GM12878 (cell line): ENCODE measurements around the gene PREX1. TPM values are rescaled to one million over a fixed set of nuclear protein-coding genes. Genes with fewer than 3 reads are reported as not detected.

Source experiments
- ATAC-seq: fragments of 200-7000 bp; cut with Tn5 transposase; 3 replicates; pipeline ENCODE4 v1.9.1; 2020; ENCODE audit warnings: mild to moderate bottlenecking, moderate library complexity
- BruUV-seq: library from RNA; stranded (reverse); fragments of 400-500 nt; replicated peaks from 2 replicates; lab custom pipeline; 2021; lab: Mats Ljungman, UMichigan
- CTCF ChIA-PET: fragments of 300-600 bp; sonication (Branson Sonifier 250); formaldehyde crosslinking; extraction: SDS; loops from one replicate; lab custom pipeline; 2021; ENCODE audit warnings: inconsistent platforms; lab: Yijun Ruan, JAX
- POLR2A ChIA-PET: fragments of 350-600 bp; formaldehyde crosslinking; extraction: SDS; loops from one replicate; lab custom pipeline; 2021; ENCODE audit warnings: inconsistent platforms; lab: Charles Lee
- RAD21 ChIA-PET: fragments of 300-600 bp; sonication (Branson Sonifier 250); formaldehyde crosslinking; loops from one replicate; lab custom pipeline; 2023; ENCODE audit warnings: antibody characterized with exemption; ENCODE audit not compliant: unreplicated experiment; lab: Charles Lee
- SMC1A ChIA-PET: fragments of 300-600 bp; sonication (Branson Sonifier 250); formaldehyde crosslinking; loops from one replicate; lab custom pipeline; 2023; ENCODE audit not compliant: unreplicated experiment, uncharacterized antibody; lab: Charles Lee
- DNase-seq: peaks from one replicate; pipeline ENCODE4 v3.0.0-alpha.2; 2011; ENCODE audit warnings: low read depth, low spot score
- FAIRE-seq: peaks from 3 replicates; lab custom pipeline; 2011; peaks lifted over from hg19 to GRCh38; lab: Jason Lieb, UNC
- H2AFZ ChIP-seq: 2 replicates; pipeline ENCODE4 v1.6.0; 2011; ENCODE audit warnings: low read depth, low read length, control low read depth; ENCODE audit not compliant: control insufficient read depth
- H3K27ac ChIP-seq: 2 replicates; pipeline ENCODE4 v1.5.1; 2011; ENCODE audit warnings: control low read depth; ENCODE audit not compliant: control insufficient read depth, insufficient read depth
- H3K27me3 ChIP-seq, 2 experiments: replicated peaks in 1 of 2; 2 replicates each; pipeline versions ENCODE4 v1.6.0 to v1.6.1; 2011; ENCODE audit warnings: low read length in 1 of 2; ENCODE audit not compliant: control insufficient read depth in 2 of 2, insufficient read depth in 2 of 2
- H3K36me3 ChIP-seq, 2 experiments: 2 replicates each; pipeline ENCODE4 v1.5.1; 2011; ENCODE audit warnings: low read length in 1 of 2; ENCODE audit not compliant: control insufficient read depth in 2 of 2, insufficient read depth in 2 of 2
- H3K4me1 ChIP-seq: 2 replicates; pipeline ENCODE4 v1.6.1; 2011; ENCODE audit warnings: mild to moderate bottlenecking, low read length, moderate library complexity, mixed read lengths; ENCODE audit not compliant: control insufficient read depth, insufficient read depth
- H3K4me2 ChIP-seq: 2 replicates; pipeline ENCODE4 v1.6.0; 2011; ENCODE audit warnings: control low read depth; ENCODE audit not compliant: control insufficient read depth, insufficient read depth
- H3K4me3 ChIP-seq: fragments of 200-600 bp; sonication (generic); 2 replicates; pipeline ENCODE4 v1.5.1; 2016
- H3K79me2 ChIP-seq: 2 replicates; pipeline ENCODE4 v1.6.0; 2011; ENCODE audit warnings: low read length; ENCODE audit not compliant: control insufficient read depth, insufficient read depth
- H3K9ac ChIP-seq: 2 replicates; pipeline ENCODE4 v1.8.0; 2011; ENCODE audit warnings: low read length, control low read depth, mixed read lengths; ENCODE audit not compliant: control insufficient read depth, insufficient read depth
- H3K9me3 ChIP-seq: replicated peaks from 3 replicates; pipeline ENCODE4 v1.5.1; 2011; ENCODE audit warnings: mild to moderate bottlenecking, low read length; ENCODE audit not compliant: control insufficient read depth, insufficient read depth
- H4K20me1 ChIP-seq: 2 replicates; pipeline ENCODE4 v1.6.0; 2011; ENCODE audit not compliant: control insufficient read depth, insufficient read depth
- GABPA ChIP-seq: IDR thresholded peaks from 2 replicates; pipeline ENCODE4 v1.6.1; 2014; ENCODE audit warnings: antibody characterized with exemption, low read depth, mild to moderate bottlenecking, inconsistent platforms
- SREBF2 ChIP-seq: IDR thresholded peaks from 2 replicates; pipeline ENCODE4 v1.6.1; 2012; ENCODE audit warnings: mild to moderate bottlenecking, low read length
- WGBS: methylation state at CpG from one replicate; pipeline ENCODE4 v1.1.6; 2016; ENCODE audit warnings: low lambda C conversion rate; ENCODE audit not compliant: insufficient replicate concordance, insufficient coverage; ENCODE audit errors: missing lambda C conversion rate; 5-methylcytosine and 5-hydroxymethylcytosine counted together
- in situ Hi-C: fragments of 300-500 bp; cut with MboI; formaldehyde crosslinking; loops from 9 replicates; pipeline ENCODE4 v1.14.3; 2018; ENCODE audit warnings: mixed read lengths
- intact Hi-C: fragments of 100-400 bp; cut with micrococcal nuclease; formaldehyde crosslinking; loops from one replicate; pipeline ENCODE4 v1.14.2; 2022; ENCODE audit not compliant: unreplicated experiment
- polyA plus RNA-seq, 11 experiments: library from polyadenylated mRNA; depleted of rRNA in 4 of 11; unstranded in 6 of 11; stranded (reverse) in 5 of 11; fragments of >200 nt; fragmentation: Nextera tagmentation in 4 of 11; fragmentation: Illumina TruSeq in 1 of 11; extraction: Ambion mirVana in 4 of 11; extraction: Trizol in 1 of 11; gene quantifications; 1 replicate in 1 of 11; 2 replicates in 10 of 11; pipeline versions ENCODE4 v1.2.1 to v1.2.3, GENCODE V29; 2011 to 2016; ENCODE audit warnings: inconsistent platforms in 2 of 11, missing spikeins in 2 of 11, low read depth in 1 of 11
- total RNA-seq, 4 experiments: library from RNA; depleted of rRNA in 3 of 4; stranded (reverse); fragments of >200 nt in 3 of 4; fragmentation: Illumina TruSeq in 1 of 4; extraction: Trizol in 1 of 4; gene quantifications; 2 replicates each; pipeline versions ENCODE4 v1.2.1 to v1.2.3, GENCODE V29; 2013 to 2021
- TF ChIP-seq, protein P1 (sequence below): IDR thresholded peaks from 2 replicates; pipeline ENCODE4 v1.6.1; 2012; ENCODE audit warnings: improper control_type of control experiment, low read depth, low read length; ENCODE audit not compliant: insufficient replicate concordance
- TF ChIP-seq, protein P2 (sequence below): IDR thresholded peaks from 2 replicates; pipeline ENCODE4 v1.6.1; 2011; ENCODE audit warnings: borderline replicate concordance, low read depth, mild to moderate bottlenecking, moderate library complexity, mixed read lengths, low read length; ENCODE audit not compliant: insufficient read depth; ENCODE audit errors: extremely low read length
- TF ChIP-seq, protein P3 (sequence below): IDR thresholded peaks from 2 replicates; pipeline ENCODE4 v1.6.1; 2011; ENCODE audit warnings: mild to moderate bottlenecking, low read depth, low read length, moderate library complexity; ENCODE audit not compliant: insufficient replicate concordance
- TF ChIP-seq, protein P4 (sequence below): fragments of 450-650 bp; IDR thresholded peaks from 2 replicates; pipeline ENCODE4 v1.6.1; 2016; ENCODE audit warnings: mild to moderate bottlenecking

PREX1 gene
- total and polyA plus RNA-seq, 10 of the 15 experiments (the other 5 are each of a cell fraction or from before 2014, with no cell fraction given), result 2.6 to 114 (median 38.9) TPM

DNA sequence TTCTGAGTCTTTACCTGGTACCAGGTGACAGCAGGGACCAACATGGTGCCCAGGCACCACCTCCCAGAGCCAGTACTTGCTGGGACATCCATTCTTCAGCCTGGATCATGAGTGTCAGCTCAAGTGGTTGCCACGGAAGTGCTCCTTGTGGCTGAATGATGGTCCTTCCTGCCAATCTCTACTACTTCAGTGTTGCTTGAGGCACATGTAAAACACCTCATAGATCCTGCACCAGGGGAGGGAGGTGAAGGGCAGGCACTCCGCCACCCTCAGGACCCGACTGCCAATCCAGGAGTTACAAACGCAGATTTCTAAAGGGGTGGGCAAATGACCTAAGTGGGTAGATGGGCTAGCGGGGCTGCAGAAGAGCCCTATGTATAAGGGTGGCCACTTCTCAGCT lies 226.0 kb downstream of the PREX1 start:
- Histone ChIP-seq H3K4me3 (no peak overlapping the region), H3K4me2 (no peak overlapping the region), H3K79me2 (no peaks in the 10 kb centered on the region), H3K4me1 (no peaks in the 10 kb centered on the region), H3K27me3 (no peaks in the 10 kb centered on the region), H3K9ac (no peak overlapping the region), H2AFZ (no peak overlapping the region), H3K36me3 (no peaks in the 10 kb centered on the region), H3K9me3 (no peaks in the 10 kb centered on the region; the same call in 2 of the 3 replicates), H4K20me1 (no peaks in the 10 kb centered on the region), H3K27ac (no peak overlapping the region)
- ChIA-PET POLR2A (no interaction called here), SMC1A (interaction anchor here (1.5 kb wide), 1 partner anchor 810 kb away, joined by 3 read pairs; no protein-coding TSS in a partner anchor), CTCF (no interaction called here), RAD21 (no interaction called here)
- TF ChIP-seq SREBF2 (no peak), GABPA (no peak)
- TF ChIP-seq, protein P1, sequence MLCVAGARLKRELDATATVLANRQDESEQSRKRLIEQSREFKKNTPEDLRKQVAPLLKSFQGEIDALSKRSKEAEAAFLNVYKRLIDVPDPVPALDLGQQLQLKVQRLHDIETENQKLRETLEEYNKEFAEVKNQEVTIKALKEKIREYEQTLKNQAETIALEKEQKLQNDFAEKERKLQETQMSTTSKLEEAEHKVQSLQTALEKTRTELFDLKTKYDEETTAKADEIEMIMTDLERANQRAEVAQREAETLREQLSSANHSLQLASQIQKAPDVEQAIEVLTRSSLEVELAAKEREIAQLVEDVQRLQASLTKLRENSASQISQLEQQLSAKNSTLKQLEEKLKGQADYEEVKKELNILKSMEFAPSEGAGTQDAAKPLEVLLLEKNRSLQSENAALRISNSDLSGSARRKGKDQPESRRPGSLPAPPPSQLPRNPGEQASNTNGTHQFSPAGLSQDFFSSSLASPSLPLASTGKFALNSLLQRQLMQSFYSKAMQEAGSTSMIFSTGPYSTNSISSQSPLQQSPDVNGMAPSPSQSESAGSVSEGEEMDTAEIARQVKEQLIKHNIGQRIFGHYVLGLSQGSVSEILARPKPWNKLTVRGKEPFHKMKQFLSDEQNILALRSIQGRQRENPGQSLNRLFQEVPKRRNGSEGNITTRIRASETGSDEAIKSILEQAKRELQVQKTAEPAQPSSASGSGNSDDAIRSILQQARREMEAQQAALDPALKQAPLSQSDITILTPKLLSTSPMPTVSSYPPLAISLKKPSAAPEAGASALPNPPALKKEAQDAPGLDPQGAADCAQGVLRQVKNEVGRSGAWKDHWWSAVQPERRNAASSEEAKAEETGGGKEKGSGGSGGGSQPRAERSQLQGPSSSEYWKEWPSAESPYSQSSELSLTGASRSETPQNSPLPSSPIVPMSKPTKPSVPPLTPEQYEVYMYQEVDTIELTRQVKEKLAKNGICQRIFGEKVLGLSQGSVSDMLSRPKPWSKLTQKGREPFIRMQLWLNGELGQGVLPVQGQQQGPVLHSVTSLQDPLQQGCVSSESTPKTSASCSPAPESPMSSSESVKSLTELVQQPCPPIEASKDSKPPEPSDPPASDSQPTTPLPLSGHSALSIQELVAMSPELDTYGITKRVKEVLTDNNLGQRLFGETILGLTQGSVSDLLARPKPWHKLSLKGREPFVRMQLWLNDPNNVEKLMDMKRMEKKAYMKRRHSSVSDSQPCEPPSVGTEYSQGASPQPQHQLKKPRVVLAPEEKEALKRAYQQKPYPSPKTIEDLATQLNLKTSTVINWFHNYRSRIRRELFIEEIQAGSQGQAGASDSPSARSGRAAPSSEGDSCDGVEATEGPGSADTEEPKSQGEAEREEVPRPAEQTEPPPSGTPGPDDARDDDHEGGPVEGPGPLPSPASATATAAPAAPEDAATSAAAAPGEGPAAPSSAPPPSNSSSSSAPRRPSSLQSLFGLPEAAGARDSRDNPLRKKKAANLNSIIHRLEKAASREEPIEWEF, result no peak
- TF ChIP-seq, protein P2, sequence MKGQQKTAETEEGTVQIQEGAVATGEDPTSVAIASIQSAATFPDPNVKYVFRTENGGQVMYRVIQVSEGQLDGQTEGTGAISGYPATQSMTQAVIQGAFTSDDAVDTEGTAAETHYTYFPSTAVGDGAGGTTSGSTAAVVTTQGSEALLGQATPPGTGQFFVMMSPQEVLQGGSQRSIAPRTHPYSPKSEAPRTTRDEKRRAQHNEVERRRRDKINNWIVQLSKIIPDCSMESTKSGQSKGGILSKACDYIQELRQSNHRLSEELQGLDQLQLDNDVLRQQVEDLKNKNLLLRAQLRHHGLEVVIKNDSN, result no peak
- TF ChIP-seq, protein P3, sequence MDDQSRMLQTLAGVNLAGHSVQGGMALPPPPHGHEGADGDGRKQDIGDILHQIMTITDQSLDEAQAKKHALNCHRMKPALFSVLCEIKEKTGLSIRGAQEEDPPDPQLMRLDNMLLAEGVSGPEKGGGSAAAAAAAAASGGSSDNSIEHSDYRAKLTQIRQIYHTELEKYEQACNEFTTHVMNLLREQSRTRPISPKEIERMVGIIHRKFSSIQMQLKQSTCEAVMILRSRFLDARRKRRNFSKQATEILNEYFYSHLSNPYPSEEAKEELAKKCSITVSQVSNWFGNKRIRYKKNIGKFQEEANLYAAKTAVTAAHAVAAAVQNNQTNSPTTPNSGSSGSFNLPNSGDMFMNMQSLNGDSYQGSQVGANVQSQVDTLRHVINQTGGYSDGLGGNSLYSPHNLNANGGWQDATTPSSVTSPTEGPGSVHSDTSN, result no peak
- TF ChIP-seq, protein P4, sequence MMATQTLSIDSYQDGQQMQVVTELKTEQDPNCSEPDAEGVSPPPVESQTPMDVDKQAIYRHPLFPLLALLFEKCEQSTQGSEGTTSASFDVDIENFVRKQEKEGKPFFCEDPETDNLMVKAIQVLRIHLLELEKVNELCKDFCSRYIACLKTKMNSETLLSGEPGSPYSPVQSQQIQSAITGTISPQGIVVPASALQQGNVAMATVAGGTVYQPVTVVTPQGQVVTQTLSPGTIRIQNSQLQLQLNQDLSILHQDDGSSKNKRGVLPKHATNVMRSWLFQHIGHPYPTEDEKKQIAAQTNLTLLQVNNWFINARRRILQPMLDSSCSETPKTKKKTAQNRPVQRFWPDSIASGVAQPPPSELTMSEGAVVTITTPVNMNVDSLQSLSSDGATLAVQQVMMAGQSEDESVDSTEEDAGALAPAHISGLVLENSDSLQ, result no peak
- FAIRE-seq (no peak), DNase-seq (no peak), ATAC-seq (no peak)
- WGBS, result 68% methylated on average over 5 of the region's 5 CpGs
- in situ Hi-C loops, result no loop called here
- BruUV-seq, result no TSS peak
- intact Hi-C loops, result no loop called here
